ENCODE data around the gene MILR1. TPM values are rescaled to one million over a fixed set of nuclear protein-coding genes. Genes with fewer than 3 reads are reported as not detected.
"Not testable (repeated sequence)": the region's sequence is repeated elsewhere in the genome, so short reads cannot be mapped to it uniquely, and the experiment has no call there.

The MILR1 gene, protein sequence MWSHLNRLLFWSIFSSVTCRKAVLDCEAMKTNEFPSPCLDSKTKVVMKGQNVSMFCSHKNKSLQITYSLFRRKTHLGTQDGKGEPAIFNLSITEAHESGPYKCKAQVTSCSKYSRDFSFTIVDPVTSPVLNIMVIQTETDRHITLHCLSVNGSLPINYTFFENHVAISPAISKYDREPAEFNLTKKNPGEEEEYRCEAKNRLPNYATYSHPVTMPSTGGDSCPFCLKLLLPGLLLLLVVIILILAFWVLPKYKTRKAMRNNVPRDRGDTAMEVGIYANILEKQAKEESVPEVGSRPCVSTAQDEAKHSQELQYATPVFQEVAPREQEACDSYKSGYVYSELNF
- total RNA-seq = 6.9 TPM

DNA sequence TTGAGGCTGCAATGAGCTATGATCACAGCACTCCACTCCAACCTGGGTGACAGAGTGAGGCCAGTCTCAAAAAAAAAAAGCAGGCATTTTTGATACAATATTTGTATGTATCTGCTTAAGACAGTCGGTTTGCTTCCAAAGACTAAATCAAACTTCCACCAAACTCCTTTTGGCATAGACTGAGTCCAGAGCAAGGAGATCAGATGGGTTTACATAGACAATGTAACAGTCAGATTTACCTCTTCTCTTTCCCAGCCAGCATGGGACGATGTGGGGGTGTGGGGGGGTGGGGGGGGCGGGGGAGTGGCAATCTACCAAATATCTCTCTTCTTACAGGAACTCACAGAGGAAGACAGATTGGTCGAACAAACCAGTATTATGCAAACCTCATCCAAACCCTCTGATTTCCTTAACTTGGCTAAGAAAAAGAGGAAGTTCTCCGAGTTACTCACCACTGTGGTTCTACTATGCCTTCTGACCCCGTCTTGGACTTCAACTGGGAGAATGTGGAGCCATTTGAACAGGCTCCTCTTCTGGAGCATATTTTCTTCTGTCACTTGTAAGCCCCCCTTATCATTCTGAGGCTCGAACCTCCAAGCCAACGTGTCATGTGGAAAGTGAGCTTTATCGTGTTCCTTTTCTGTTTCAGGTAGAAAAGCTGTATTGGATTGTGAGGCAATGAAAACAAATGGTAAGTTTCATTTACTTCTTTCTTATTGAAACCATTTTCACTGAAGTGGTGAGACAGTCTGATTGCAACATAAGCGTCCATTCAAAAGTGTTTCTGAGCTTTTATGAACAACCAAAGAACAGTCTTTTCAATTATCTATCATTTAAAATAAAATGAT lies at the start of gene MILR1:
MILR1 (plus strand) TSS at position 451 of the 848 bp plus-strand sequence; CDS start at position 505, 54 bp downstream.
- DNase-seq = peak; percentile 15

DNA sequence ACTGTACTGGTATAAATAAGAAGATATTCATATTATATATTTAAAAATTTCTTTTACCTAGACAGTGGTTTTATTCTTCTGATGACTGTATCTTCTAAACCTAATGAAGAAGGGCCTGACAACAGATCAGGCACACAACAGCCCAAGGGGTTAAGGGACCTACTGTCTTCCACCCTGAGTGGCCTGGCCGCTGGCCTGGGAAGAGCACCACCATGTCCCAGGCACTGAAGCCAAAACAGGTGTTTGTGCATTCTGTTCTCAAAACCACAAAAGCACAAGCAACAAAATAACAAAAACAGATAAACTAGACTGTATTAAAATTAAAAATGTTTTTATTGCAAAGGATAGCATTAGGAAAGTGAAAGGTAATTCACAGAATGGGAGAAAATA lies 49.2 kb upstream of the MILR1 start:
- no peak for DNase-seq

DNA sequence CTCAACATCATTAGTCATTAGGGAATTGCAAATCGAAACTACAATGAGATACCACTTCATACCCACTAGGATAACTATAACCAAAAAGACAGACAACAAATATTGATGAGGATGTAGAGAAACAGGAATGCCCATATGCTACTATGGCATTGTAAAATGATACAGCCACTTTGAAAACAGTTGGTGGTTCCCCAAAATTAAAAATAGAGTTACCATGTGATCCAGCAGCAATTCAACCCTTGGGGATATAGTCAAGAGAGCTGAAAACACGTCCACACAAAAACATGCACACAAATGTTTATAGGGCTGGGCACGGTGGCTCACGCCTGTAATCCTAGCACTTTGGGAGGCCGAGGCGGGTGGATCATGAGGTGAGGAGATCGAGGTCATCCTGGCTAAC lies 48.3 kb upstream of the MILR1 start:
- no peak for DNase-seq

DNA sequence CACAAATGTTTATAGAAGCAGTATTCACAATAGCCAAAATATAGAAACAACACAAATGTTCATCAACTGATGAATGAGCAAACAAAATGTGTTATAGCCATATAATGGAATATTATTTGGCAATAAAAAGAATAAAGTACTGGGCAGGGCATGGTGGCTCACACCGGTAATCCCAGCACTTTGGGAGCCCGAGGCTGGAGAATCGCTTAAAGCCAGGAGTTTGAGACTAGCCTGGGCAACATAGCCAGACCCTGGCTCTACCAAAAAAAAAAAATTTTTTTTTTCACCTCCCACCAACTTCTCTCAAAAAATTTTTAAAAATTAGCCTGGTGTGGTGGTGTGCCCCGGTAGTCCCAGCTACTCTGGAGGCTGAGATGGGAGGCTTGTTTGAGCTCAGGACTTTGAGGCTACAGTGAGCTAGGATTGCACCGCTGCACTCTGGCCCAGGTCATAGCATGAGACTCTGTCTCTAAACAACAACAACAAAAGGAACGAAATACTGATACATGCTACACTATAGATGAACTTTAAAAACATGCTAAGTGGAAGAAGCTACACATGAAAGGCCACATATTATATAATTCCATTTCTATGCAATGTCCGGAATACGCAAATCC lies 47.6 kb upstream of the MILR1 start:
- no peak for DNase-seq

DNA sequence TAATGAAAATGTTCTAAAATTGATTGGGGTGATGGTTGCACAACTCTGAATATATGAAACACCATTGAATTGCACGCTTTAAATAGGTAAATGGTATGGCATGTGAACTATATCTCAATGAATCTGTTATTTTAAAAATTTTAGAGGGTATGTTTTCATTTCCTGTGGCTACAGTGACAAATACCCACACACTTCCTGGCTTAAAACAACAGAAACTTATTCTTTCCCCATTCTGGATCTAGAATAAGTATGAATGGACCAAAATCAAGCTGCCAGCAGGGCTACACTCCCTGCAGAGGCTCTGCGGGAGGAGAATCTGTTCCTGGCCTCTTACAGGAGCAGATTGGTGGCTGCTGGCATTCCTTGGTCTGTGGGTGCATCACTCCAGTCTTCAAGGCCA lies 47.0 kb upstream of the MILR1 start:
- no peak for DNase-seq

DNA sequence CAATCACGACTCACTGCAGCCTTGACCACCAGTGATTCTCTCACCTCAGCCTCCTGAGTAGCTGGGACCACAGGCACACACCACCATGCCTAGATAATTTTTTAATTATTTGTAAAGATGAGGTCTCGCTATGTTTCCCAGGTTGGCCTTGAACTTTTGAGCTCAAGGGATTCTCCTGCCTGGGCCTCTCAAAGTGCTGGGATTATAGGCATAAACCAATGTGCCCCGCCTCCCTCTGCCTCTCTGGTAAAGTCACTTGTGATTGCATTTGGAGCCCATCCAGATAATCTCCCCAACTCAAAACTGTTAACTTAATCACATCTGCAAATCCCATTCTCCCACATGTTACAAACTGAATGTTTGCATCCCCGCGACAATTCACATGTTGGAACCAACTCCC lies 46.4 kb upstream of the MILR1 start:
- DNase-seq = no peak

DNA sequence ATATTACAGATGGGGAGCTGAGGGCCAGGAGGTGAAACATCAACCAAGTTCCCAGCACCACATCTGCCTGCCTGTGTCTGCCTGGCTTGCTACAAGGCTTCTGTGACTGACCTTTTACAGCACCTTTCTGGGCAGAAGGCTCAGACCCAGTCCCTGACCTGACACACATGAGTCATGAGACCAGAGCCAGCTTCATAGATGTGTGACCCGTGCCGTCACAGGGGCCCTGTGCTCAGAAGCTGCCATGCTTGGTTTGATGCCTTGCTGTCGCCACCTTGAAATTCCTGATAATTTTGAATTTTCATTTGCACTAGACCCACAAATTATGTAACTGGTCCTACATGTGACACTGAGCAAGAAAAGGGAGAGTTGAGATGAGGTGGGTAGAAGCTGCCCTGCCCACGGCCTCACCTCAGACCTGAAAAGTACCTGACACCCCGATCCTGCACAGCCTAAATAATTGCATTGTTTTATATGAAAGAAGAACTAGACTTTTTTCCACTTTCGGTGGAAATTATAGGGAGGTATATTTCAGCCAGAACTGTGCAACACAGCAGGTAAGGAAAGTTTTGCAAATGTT lies 44.9 kb upstream of the MILR1 start:
- no peak for DNase-seq

DNA sequence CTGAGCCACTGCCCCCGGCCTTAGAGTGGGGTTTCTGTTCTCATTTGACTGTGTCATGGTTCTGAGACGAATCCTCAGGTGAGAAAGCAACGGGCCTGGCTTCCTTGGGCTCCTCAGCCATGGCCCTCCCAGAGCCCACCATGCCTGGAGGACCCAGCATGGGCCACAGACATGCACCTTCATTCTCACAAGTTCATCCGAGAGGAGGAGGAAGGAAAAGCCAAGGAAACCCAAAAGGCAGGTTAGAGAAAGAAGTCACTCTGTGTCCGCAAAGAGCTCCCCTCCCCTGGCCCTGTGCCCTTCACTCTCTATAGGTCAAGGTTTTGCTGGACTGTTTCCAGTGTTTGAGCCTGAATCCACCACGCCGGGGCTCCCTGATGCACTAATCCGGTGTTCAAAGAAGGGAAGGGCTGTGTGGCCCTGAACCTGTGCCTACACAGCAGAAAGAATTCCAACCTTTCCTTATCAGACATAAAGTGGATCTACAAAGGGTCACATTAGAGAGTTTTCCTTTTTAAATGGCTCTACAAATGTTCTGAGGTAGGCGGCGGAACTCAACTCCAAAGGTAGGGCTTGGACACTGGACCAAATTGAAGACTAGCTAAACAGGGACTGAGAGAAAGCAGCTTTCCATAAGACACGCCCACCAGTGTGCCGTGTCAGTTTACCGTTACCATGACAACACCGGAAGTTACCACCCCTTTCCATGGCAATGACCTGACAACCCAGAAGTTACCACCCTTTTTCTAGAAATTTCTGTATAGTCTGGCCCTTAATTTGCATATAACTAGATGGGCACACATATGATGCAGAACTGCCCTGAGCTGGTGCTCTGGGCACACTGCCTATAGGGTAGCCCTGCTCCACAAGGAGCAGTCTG lies 42.4 kb upstream of the MILR1 start:
- DNase-seq = no peak

DNA sequence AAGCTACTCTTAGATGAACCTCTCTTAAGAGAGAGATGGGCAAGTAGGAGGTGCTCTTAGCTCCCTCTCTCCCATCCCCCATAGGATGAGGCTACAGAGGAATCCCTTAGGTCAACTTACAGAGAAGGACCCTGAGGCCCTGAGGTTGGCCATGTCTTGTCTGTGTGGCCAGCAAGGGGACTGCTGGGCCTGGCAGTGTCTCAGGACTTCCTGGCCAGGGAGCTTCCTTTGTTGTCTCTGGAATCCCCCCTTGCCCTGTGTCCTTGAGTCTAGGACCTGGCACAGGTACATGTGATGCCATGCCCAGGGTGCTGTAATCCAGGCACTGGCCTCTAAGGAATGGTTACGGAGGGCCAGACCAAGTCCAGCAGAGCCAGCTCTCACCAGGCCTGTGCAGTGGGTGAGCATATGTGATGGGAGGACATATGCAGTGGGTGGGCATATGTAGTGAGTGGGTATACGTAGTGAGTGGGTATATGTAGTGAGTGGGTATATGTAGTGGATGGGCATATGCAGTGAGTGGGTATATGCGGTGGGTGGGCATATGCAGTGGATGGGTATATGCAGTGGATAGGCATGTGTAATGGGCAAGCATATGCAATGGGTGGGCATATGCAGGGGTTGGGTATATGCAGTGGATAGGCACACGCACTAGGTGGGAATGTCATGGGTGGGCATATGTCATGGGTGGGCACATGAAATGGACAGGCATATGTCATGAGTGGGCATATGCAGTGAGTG lies 38.0 kb upstream of the MILR1 start:
- DNase-seq = no peak

DNA sequence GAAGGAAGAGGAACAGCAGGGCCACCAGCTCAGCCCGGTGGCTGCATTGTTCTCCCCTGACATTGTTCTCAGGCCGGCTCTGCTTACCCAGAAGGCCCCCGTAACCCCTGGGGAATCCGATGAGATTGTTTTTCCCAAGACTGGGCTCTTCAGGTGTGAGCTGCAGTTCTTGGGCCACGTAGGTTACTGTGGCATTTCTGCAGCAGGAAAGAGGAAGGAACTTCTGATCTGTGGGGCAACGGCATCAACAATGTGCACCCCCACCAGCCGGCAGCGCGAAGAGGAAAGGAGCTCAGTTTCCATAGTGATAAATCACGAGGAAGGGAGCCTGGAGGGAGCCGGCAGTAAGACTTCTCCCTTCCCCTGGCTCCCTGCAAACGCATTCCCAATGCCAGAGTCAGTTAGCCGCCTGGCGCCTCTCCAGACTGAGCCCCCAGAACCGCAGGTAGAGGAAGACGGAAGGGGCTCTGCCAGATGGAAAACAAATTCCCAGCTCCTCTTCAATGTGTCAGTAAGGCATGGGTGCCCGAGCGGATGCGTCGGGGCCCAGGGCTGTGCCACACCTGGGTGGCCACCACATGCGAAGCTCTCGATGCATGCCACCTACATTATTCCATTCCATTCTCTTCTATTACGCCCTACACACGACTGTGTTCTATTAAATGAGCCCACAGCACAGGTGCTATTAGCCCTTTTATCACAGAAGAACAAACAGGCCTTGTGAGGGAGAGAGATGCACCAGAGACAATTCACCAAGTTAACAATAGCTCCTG lies 36.7 kb upstream of the MILR1 start:
- peak; percentile 37 for DNase-seq

DNA sequence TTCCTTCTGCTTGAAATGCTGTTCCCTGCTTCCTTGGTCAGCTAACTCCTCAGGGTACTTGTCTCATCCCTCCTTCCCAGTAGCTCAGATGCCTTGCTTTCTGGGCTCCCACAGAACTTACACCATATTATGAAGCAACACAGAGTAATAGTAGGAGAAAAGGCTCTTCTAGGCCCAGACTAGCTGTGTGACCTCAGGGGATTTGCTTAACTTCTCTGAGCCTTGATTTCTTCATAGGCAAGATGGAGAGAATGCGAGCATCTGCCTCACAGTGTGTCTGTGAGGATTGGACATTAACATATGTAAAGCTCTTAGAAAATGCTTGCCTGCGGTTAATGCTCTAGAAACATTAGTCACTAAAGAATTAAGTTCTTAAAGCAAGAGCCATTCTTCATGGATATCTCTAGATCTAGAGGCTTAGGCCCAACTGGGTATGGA lies 36.0 kb upstream of the MILR1 start:
- no peak for DNase-seq

DNA sequence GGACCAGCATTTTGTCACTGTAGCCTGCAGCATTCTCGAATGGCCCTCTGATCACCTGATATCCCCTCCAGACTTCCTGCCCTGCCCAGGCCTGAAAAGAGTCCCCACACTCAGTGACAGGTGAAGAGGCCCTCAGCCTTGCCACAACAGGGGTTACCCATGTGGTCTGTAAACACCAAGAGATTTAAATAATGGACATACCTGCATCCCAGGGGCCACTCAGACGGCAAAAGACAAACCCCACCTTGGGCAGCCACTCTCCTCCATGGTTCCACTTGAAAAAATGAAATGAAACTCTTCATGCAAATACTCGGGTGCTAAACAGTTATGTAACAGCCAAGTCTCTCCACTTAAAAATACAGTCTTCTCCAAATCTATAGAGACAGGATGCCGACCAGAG lies 35.4 kb upstream of the MILR1 start:
- DNase-seq = no peak

DNA sequence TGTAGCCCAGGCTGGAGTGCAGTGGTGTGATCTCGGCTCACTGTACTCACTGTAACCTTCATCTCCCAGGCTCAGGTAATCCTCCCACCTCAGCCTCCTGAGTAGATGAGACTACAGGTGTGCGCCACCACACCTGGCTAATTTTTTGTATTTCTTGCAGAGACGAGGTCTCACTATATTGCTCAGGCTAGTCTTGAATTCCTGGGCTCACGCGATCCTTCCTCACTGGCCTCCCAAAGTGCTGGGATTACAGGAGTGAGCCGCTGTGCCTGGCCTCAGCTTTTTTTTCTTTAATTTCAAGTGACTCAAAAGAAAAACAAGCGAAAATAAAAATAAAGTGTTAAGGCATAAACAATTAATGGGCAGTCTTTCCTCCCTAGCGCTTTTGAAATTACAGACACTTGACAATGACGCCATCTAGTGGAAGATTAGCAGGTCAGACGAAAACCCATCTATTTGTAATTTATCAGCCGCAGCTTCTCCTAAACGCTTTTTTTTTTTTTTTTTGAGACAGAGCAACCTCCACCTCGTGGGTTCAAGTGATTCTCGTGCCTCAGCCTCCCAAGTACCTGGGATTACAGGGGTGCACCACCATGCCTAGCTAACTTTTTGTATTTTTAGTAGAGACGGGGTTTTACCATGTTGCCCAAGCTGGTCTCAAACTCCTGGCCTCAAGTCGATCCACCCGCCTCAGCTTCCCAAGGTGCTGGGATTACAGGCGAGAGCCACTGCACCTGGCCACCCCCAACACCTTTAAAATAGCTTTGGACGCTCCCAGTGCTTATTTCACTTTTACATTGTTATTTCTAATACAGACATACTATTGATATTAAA lies 30.2 kb upstream of the MILR1 start:
- peak; percentile 80 for DNase-seq

DNA sequence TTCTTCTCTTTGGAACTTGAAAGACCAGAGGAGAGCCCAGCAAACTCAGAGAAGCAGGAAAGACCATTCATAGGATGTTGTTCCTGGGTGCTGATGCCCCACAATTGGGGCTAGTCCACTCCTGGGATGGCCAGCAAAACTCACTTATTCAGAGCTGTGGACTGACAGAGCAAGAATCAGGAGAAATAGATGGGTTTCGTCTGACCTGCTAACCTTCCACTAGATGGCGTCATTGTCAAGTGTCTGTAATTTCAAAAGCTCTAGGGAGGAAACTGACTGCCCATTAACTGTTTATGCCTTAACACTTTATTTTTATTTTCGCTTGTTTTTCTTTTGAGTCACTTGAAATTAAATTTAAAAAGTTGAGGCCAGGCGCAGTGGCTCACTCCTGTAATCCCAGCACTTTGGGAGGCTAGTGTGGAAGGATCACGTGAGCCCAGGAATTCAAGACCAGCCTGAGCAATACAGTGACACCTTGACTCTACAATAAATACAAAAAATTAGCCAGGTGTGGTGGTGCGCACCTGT lies 28.7 kb upstream of the MILR1 start:
- peak; percentile 86 for DNase-seq

DNA sequence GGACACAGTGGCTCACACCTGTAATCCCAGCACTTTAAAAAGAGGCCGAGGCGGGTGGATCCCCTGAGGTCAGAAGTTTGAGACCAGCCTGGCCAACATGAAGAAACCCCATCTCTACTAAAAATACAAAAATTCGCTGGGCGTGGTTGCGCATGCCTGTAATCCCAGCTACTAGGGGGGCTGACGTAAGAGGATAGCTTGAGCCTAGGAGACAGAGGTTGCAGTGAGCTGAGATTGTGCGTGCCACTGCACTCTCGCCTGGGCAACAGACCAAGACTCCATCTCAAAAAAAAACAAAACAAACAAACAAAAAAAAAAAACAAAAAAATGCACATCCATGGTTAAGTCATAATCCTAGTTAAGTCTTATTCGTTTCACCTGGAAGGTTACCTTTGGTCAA lies 26.8 kb upstream of the MILR1 start:
- DNase-seq = not testable (repeated sequence)

DNA sequence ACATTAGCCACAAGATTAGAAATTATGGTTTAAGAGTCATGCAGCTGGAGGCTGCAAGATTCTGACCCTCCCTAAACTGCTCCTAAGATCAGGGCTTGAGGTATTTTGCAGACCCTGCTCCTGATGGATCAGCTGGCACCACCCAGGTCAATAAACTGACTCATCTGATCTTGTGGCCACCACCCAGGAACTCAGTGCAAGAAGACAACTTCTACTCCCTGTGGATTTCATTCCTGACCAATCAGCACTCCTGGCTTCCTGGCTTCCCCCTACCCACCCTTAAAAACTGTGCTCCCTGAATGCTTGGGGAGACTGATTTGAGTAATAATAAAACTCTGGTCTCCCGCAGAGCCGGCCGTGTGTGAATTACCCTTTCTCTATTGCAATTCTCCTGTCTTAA lies 25.0 kb upstream of the MILR1 start:
- no peak for DNase-seq

DNA sequence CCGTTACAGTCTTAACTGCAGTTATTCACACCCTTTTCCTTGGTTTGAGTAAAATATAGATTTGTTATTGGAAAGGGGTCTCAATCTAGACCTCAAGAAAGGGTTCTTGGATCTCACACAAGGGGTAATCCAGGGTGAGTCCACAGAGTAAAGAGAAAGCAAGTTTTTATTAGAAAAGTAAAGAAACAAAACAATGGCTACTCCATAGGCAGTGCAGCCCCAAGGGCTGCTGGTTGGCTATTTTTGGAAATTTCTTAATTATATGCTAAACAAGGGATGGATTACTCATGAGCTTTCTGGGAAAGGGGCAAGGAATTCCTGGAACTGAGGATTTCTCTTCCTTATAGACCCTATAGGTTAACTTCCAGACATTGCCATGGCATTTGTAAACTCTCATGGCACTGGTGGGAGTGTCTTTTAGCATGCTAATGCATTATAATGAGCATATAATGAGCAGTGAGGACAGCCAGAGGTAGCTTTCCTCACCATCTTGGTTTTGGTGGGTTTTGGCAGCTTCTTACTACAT lies 24.5 kb upstream of the MILR1 start:
- no peak for DNase-seq

DNA sequence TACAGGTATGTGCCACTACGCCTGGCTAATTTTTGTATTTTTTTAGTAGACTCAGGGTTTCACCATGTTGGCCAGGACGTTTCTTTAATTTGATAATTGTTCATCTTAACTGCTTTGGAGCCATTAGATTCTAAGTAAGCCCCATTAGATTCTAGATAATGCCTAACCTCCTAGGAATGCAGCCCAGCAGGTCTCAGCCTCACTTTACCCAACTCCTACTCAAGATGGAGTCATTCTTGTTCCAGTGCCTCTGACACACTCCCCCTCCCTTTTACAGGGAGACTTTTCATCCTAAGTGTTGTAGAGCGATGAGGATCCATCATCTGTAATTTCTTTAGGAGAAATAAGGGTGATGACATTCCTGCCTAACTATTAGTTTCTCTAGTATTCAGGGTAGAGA lies 23.7 kb upstream of the MILR1 start:
- DNase-seq = no peak

DNA sequence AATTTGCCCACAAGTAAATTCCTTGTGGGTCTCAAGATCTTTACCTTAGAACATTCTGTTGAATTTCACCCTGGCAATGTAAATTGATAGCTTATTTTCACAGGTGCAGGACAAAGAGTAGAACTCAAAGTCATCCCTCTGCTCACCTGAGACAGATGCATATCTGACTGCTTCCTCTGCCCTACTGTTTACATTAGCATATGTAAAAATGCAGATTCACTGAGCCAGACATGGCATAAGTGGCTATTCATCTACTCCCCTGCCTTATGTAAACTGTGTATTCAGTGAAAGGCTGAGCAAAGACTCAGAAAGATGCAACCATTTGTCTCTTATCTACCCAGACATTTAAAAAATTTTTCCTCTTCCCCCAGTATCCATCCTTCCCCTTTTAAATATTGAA lies 22.3 kb upstream of the MILR1 start:
- no peak for DNase-seq

Measured in tongue (tissue), 2 donors.